ENCODE results near the gene FXR2. TPM values are rescaled to one million over a fixed set of nuclear protein-coding genes. Genes with fewer than 3 reads are reported as not detected.
A peak's percentile ranks its signal among the peaks of the same experiment; 100 is the strongest.

FXR2 gene
- total RNA-seq, 1 donor from 2014 or later: 108 TPM

- peak within 1 kb of the TSS; percentile 99 for H3K4me3 Mint-ChIP-seq (ENCODE audit: unreplicated experiment)
- DNase-seq: peak; percentile 96
- no peaks in the 10 kb centered on the region for H3K36me3 Mint-ChIP-seq (ENCODE audit: unreplicated experiment)
- H3K9me3 Mint-ChIP-seq (ENCODE audit: unreplicated experiment): peaks cover 21% of the 10 kb centered on the region
- H3K4me1 Mint-ChIP-seq (ENCODE audit: low read depth, unreplicated experiment): peaks cover 11% of the 10 kb centered on the region
- H3K27ac Mint-ChIP-seq (ENCODE audit: unreplicated experiment): peak within 1 kb of the TSS; percentile 100
- TF ChIP-seq, protein P1, sequence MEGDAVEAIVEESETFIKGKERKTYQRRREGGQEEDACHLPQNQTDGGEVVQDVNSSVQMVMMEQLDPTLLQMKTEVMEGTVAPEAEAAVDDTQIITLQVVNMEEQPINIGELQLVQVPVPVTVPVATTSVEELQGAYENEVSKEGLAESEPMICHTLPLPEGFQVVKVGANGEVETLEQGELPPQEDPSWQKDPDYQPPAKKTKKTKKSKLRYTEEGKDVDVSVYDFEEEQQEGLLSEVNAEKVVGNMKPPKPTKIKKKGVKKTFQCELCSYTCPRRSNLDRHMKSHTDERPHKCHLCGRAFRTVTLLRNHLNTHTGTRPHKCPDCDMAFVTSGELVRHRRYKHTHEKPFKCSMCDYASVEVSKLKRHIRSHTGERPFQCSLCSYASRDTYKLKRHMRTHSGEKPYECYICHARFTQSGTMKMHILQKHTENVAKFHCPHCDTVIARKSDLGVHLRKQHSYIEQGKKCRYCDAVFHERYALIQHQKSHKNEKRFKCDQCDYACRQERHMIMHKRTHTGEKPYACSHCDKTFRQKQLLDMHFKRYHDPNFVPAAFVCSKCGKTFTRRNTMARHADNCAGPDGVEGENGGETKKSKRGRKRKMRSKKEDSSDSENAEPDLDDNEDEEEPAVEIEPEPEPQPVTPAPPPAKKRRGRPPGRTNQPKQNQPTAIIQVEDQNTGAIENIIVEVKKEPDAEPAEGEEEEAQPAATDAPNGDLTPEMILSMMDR (IDR thresholded peaks at IDR 0.05; ENCODE audit: partially characterized antibody, unreplicated experiment): no peak
- H3K27me3 Mint-ChIP-seq (ENCODE audit: unreplicated experiment): peaks cover 14% of the 10 kb centered on the region
Observed at GRCh38 chr17:7583253-7584109, 31.2 kb downstream of the FXR2 start, which contains the start of gene MPDU1. Gene MPDU1 (plus strand): TSS chr17:7583852. CDS start chr17:7583863, 11 bp downstream.

DNA sequence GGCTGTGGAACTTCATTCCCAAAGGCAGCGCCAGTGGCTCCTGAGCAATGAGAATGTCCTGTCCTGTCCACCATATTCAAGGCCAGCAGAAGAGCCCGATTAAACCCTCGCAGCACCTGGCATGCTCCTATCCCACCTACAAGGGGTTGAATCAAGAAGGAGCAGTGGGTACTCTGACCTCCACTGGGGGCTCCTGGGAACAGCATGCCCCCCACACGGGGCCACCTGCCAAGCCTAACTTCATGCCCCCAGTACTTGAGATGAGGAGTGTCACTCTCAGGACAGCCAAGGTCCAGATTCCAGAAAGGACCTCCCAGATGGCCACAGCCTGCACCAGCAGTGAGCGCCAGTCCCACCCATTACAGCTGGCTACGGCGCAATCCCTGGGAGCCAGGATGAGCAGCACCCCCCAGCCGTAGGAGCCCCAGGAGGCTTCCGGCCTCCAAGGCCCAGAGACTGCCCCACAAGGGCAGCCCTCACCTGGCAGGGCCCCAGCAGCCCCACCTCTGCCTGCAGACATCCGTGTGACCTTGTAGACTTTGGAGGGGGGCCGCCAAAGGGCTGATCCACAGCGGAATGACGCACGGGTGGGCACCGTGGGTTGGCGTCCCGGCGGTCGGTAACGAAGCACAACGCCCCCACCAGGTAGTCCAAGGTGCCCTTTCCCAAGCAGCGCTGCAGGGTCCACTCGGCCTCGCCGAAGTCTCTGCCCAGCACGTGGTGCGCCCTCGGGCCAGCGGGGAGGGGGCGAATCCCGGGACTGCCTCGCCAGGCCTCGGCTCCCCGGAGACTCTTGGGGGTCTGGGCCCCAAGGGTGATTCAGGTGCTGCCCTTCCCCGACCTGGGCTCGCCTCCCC, 32.1 kb downstream of the FXR2 start:
- Mint-ChIP-seq H3K36me3 (ENCODE audit: unreplicated experiment) (no peaks in the 10 kb centered on the region), H3K4me1 (ENCODE audit: low read depth, unreplicated experiment) (peaks cover 16% of the 10 kb centered on the region)

GRCh38 chr17:7580604-7581575, 33.8 kb downstream of the FXR2 start:
- TF ChIP-seq, protein P1 (IDR thresholded peaks at IDR 0.05; ENCODE audit: partially characterized antibody, unreplicated experiment): no peak
- H3K27ac Mint-ChIP-seq (ENCODE audit: unreplicated experiment): peak overlapping the region; percentile 65
- H3K27me3 Mint-ChIP-seq (ENCODE audit: unreplicated experiment): peaks cover 14% of the 10 kb centered on the region
- H3K9me3 Mint-ChIP-seq (ENCODE audit: unreplicated experiment): peaks cover 22% of the 10 kb centered on the region
- peak overlapping the region; percentile 66 for H3K4me3 Mint-ChIP-seq (ENCODE audit: unreplicated experiment)
- H3K36me3 Mint-ChIP-seq (ENCODE audit: unreplicated experiment): peaks cover 4% of the 10 kb centered on the region
- no peak for DNase-seq
- peaks cover 25% of the 10 kb centered on the region for H3K4me1 Mint-ChIP-seq (ENCODE audit: low read depth, unreplicated experiment)

More for the DNA sequence above, 32.1 kb downstream of the FXR2 start:
- DNase-seq: no peak
- H3K4me3 Mint-ChIP-seq (ENCODE audit: unreplicated experiment): peak overlapping the region; percentile 99
- peaks cover 20% of the 10 kb centered on the region for H3K9me3 Mint-ChIP-seq (ENCODE audit: unreplicated experiment)
- peak overlapping the region; percentile 100 for H3K27ac Mint-ChIP-seq (ENCODE audit: unreplicated experiment)
- TF ChIP-seq, protein P1 (IDR thresholded peaks at IDR 0.05; ENCODE audit: partially characterized antibody, unreplicated experiment): no peak
- peaks cover 14% of the 10 kb centered on the region for H3K27me3 Mint-ChIP-seq (ENCODE audit: unreplicated experiment)

- H3K4me3 Mint-ChIP-seq (ENCODE audit: unreplicated experiment): peak overlapping the region; percentile 68
- H3K36me3 Mint-ChIP-seq (ENCODE audit: unreplicated experiment): peaks cover 4% of the 10 kb centered on the region
Observed at GRCh38 chr17:7579834-7580603, 34.7 kb downstream of the FXR2 start.

More at GRCh38 chr17:7579834-7580603, 34.7 kb downstream of the FXR2 start:
- DNase-seq: no peak
- Mint-ChIP-seq H3K27ac (ENCODE audit: unreplicated experiment) (no peak overlapping the region), H3K4me1 (ENCODE audit: low read depth, unreplicated experiment) (peaks cover 28% of the 10 kb centered on the region), H3K27me3 (ENCODE audit: unreplicated experiment) (peaks cover 13% of the 10 kb centered on the region), H3K9me3 (ENCODE audit: unreplicated experiment) (peaks cover 25% of the 10 kb centered on the region)
- TF ChIP-seq, protein P1 (IDR thresholded peaks at IDR 0.05; ENCODE audit: partially characterized antibody, unreplicated experiment): no peak
